ENCODE results near the gene RABGGTA.

Gene RABGGTA, protein sequence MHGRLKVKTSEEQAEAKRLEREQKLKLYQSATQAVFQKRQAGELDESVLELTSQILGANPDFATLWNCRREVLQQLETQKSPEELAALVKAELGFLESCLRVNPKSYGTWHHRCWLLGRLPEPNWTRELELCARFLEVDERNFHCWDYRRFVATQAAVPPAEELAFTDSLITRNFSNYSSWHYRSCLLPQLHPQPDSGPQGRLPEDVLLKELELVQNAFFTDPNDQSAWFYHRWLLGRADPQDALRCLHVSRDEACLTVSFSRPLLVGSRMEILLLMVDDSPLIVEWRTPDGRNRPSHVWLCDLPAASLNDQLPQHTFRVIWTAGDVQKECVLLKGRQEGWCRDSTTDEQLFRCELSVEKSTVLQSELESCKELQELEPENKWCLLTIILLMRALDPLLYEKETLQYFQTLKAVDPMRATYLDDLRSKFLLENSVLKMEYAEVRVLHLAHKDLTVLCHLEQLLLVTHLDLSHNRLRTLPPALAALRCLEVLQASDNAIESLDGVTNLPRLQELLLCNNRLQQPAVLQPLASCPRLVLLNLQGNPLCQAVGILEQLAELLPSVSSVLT

DNA sequence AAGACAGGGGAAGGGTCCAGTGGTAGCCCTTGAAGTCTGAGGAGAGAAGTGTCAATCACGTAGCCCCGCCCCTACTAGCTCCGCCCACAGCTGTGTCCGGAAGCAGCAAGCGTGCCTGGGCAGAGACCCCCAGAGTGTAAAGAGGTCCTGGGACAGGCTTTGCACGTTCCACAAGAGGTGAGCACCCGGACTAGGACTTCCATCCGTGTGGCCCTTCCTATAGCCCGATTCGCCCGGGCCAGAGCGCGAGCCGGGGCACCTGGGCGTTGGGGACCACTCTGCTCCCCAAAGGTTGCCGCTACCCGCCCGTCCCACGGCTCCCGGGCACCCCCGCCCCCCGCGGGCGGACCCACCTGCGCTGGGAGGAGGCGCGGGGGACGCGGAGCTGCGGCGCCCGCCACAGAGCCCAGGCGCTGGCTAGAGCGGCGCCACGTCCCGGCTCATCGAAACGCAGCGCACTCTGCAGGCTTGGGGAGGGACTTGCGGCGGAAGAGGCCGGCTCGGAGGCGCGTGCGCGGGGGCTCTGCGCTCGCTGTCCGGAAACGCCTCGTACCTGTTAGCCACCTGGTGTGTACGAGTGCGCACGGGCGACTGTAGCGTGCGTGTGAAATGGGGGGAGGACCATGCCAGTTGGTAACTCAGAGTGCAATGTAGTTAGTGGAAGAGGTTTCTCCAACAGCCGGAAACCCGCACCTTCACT is at the start of gene RABGGTA:
RABGGTA (minus strand) TSS at position 464 of the 700 bp plus-strand sequence. CDS start 482 bp downstream, outside the sequence.
- peak; percentile 93 for DNase-seq (ENCODE audit: low spot score)

DNA sequence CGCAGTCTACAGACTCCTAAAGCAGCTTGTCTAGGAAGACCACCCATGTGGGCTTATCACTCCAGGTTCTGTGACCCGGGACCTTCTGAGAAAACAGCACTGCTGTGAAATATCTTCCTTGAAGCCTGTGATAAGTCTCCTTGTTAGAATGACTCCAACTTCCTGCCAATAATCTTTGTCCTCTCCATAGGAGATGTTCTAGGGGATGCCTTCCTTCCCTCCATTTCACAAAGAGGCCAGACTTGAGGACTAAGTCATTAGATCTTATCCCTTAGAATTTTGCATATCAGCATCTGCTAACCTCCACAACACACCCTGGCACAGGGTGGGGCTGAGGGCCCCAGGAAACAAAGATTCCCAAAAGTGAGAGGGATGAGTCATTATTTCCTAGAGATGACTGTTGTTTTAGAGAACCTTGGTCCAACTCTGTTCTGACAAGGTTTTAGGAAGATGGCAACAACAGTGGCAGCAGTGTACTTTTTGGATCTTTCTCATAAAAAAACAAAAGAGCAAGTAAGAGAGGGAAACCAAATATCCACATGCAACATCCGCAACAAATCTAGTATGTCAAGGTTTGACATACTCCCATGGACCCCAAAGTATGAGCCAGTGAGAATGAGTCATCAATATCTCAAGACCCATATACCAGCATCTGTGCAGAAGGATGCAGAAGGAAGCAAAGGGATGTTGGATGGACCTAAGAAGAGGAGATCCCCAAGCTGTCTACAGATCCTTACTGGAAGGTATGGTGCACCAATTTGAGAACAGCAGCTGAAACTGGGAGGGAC is 45.9 kb upstream of the RABGGTA start:
- no peak for DNase-seq (ENCODE audit: low spot score)

DNA sequence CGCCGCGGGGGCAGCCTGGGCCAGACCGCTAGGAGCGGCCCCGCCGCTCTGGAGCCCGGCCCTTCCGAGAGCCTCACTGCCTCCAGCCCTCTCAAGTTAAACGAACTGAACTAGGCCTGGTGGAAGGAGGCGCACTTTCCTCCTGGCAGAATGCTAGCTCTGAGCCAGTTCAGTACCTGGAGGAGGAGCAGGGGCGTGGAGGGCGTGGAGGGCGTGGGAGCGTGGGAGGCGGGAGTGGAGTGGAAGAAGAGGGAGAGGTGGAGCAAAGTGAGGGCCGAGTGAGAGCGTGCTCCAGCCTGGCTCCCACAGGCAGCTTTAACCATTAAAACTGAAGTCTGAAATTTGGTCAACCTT is 45.2 kb upstream of the RABGGTA start:
- DNase-seq (ENCODE audit: low spot score), result no peak

DNA sequence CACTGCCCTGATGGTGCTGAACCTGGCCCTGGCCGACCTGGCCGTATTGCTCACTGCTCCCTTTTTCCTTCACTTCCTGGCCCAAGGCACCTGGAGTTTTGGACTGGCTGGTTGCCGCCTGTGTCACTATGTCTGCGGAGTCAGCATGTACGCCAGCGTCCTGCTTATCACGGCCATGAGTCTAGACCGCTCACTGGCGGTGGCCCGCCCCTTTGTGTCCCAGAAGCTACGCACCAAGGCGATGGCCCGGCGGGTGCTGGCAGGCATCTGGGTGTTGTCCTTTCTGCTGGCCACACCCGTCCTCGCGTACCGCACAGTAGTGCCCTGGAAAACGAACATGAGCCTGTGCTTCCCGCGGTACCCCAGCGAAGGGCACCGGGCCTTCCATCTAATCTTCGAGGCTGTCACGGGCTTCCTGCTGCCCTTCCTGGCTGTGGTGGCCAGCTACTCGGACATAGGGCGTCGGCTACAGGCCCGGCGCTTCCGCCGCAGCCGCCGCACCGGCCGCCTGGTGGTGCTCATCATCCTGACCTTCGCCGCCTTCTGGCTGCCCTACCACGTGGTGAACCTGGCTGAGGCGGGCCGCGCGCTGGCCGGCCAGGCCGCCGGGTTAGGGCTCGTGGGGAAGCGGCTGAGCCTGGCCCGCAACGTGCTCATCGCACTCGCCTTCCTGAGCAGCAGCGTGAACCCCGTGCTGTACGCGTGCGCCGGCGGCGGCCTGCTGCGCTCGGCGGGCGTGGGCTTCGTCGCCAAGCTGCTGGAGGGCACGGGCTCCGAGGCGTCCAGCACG is 44.6 kb upstream of the RABGGTA start:
- no peak for DNase-seq (ENCODE audit: low spot score)

DNA sequence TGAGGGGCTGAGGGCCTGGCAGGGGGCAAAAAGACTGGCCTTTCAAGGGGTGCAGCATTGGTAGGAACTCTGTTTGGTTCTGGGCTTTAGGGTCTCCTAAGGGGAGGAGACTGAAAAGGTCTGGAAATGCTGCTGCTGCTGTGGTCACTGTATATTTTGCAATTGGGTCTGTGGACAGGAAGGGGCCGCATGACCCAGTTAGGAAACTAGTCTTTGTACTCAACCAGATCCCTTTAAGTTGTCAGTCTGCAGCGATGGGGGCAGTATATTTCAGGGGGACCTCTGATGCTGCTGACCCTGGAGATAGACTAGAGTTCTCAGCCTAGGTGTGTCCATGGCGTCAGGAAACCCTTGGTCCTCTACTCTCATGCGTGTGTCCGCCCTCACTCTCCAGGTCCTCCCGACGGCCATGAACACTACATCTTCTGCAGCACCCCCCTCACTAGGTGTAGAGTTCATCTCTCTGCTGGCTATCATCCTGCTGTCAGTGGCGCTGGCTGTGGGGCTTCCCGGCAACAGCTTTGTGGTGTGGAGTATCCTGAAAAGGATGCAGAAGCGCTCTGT is 43.9 kb upstream of the RABGGTA start:
- no peak for DNase-seq (ENCODE audit: low spot score)

DNA sequence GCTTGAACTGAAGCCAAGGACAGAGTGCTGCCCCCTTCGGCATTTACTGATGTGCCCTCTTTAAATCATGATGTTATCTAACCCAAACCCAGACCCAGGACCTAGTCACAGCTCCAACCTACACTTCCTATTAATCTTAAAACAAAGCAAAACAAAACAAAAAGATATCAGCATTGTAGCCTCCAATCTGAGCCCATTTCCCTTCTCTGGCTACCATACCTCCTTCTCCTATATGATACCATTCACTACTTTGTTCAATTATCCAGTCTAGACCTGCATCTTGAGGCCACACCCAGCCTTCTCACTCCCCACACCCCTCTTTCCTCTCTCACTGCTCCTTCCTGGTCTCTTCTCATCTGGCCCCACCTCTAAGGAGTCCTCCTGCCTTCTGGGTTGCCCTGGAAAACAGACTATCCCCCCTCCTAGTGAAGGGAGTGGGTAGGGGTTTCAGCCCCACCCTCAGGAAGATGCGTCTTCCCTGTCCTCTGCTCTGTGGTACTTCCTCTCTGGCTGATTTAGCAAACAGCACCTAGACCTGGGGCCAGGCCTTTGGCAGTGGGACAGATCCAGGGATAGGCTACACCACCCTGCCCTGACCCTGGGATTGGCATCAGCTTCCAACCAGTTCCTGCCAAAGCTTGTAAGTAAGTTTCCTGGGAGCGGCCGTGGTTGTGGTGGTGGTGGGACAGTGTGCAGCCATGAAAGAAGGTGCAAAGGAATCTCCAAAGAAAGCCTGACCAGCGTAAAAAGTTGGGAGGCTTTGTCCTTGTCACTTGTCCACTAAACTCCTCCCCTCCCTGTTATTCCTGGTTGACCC is 43.2 kb upstream of the RABGGTA start:
- no peak for DNase-seq (ENCODE audit: low spot score)

DNA sequence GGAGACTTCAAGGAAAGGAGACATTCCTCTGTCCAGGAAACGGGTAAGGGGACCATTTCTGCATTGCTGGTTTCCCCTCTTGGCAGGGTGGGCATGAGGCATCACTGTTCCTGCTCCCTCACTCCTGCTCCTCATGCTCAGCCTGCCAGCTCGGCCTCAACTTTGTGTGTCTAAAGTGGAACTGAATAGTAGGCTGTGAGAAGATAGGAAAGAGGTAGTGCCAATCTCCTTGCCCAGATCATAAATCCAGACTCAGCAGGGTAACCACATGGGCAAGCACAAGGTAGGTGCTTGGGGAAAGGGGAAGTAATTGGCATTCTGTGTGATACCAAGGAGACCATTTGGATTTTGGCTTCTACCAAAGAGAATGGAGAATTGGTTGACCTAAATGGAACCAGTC is 42.5 kb upstream of the RABGGTA start:
- no peak for DNase-seq (ENCODE audit: low spot score)

DNA sequence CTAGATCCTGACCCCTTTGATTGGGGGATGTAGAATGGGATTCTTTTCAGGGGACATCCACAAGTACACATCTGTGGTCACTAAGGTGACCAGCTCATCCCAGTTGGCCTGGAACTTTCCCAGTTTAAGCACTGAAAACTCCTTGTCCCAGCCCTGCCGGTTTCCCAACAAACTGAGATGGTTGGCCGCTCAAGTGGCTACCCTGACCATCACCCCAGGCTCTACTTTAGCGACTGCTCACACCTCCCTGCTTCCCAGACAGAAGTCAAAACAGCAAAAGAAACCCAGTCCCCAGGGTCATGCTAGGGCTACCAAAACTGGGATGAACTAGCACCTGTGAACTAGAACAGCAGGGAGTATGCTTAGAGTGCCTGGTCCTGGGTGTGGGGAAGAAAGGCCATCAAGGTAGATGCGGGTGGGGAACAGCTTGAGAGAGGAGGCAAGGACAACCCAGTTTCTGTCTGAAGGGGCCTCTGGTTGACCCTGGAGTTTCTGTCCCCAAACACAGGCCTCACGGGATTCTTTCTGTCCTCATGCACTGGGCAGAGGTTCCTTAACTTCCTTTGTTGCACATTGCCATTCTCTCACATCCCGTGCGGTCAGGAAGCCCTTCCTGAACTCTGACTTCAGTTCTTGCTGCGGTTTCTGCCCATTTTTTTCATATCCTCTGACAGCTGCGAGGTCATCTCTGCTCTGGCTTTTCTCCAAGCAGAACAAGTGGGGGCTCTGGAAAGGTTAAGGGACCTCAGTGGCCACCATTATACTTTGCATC is 41.5 kb upstream of the RABGGTA start:
- no peak for DNase-seq (ENCODE audit: low spot score)

DNA sequence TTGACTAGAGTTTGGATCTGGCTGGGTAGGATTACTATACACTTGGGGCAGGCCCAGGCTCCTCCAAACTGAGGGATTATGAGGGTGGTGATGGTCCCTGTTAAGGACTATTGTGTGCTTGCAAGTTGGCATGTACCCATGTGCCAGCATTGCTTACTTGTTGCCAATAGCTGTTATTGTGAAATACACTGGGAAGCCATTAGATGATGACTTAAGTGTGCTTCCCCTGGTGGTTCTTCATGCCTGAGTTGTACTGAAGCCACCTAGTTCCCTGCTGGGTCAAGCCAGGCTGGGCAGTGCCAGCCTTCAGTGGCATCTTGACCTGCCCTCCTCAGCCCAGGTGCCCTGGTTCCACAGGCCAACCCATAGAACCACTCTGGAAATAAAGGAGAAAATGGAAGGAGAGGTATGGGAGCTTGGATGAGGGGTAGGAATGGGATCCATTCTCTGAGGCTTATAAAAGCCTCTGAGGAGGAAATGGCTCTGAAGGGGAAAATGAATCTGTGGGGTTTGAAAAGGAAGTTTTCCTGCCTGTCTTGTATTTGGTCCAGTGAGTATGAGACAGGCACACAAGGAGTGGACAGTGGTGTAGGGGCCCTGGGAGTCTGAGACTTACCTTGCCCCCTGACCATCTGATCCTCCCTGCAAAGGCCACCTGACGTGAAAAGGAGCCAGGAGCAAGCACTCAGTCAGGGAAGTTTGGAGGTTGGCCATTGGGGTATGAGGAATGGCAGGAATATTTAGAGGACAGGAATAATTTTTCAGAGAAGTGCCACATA is 40.6 kb upstream of the RABGGTA start:
- DNase-seq (ENCODE audit: low spot score), result no peak

DNA sequence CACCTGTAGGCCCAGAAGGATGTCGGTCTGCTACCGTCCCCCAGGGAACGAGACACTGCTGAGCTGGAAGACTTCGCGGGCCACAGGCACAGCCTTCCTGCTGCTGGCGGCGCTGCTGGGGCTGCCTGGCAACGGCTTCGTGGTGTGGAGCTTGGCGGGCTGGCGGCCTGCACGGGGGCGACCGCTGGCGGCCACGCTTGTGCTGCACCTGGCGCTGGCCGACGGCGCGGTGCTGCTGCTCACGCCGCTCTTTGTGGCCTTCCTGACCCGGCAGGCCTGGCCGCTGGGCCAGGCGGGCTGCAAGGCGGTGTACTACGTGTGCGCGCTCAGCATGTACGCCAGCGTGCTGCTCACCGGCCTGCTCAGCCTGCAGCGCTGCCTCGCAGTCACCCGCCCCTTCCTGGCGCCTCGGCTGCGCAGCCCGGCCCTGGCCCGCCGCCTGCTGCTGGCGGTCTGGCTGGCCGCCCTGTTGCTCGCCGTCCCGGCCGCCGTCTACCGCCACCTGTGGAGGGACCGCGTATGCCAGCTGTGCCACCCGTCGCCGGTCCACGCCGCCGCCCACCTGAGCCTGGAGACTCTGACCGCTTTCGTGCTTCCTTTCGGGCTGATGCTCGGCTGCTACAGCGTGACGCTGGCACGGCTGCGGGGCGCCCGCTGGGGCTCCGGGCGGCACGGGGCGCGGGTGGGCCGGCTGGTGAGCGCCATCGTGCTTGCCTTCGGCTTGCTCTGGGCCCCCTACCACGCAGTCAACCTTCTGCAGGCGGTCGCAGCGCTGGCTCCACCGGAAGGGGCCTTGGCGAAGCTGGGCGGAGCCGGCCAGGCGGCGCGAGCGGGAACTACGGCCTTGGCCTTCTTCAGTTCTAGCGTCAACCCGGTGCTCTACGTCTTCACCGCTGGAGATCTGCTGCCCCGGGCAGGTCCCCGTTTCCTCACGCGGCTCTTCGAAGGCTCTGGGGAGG is 39.5 kb upstream of the RABGGTA start, which contains the start of gene LTB4R:
LTB4R (plus strand) TSS at position 857 of the 959 bp plus-strand sequence. CDS start 4,150 bp downstream, outside the sequence.
- DNase-seq (ENCODE audit: low spot score), result peak; percentile 65

DNA sequence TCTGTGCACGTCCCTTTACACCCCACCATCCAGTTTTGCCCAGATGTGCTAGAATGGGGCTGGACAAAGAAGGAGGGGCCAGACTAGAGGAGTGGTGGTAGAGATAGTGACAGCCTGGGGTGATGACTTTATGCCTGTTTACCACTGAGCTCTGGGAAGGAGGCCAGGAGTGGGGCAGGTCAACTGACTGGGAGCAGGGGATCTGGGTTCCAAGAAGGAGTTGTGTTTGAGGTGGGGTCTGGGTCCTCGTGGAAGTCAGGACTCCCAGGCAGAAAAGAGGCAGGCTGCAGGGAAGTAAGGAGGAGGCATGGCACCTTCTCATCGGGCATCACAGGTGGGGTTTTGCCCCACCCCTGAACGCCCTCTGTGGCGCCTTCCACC is 38.9 kb upstream of the RABGGTA start:
- DNase-seq (ENCODE audit: low spot score), result no peak

DNA sequence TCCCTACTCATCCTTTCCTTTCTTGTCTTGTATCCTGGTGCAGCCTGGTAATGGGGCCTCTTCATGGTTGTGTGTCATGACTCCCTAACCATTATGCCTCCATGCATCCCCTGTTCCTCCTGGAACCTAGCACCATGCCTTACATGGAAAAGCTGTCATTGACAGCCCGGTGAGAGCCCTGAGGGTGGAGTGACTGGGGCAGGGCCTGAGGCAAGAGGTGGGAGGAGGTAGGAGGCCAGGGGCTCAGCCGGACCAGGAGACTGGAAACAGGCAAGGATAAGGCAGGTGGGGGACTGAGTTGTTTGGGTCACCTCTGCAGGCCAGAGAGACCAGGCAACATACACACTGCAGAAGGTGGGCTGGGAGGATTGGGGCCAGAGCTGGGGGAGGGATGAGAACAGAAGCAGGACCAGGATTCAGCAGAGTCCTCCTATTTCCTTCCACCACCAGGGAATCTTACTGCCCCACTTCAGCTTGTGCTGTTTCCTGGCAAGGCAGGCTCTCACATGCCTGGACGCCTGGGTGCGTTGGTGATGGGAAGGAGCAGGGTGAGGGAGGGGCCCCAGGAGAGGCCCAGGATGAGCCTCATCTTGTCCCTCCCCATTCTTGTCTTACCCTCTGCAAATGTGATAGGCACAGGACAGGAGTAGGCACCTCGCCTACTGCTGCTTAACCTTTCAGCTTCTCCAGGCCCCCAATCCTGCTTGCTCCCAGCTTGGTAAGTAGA is 38.3 kb upstream of the RABGGTA start, which contains the start of gene LTB4R2:
LTB4R2 (plus strand) TSS at position 603 of the 727 bp plus-strand sequence. CDS start 525 bp downstream, outside the sequence.
- DNase-seq (ENCODE audit: low spot score), result no peak

DNA sequence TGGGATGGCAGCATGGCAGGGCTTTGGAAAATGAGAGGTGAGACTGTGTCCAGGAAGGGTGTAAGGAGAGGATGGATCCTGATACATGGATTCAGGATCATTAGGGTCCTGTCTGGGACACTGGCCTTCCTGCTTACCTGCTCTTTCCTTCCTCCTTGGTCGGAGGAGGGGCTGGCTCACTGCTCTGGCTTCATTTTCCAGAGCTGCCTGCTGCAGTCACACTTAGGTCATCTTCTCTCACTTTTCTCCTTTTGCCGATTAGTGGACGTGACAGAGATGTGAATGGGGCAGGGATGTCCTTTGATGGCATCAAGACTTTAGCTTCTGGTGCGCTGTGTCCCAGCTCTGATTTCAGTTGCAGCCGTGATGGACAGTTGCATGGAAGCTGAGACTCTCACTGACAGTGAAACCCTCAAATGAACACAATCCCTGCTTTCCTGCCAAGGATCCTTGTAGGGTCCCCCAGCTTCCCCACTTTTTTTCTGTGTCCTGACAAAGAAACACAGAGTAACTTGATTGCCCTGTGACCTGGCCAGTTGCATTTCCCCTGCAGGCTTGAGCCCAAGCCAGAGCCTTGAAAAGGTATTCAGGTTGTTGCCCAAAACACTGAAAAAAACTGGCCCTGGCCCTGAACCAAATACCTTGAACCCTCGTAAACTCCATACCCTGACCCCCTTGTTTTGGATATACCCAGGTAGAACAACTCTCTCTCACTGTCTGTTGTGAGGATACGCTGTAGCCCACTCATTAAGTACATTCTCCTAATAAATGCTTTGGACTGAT is 37.1 kb upstream of the RABGGTA start:
- DNase-seq (ENCODE audit: low spot score), result no peak

DNA sequence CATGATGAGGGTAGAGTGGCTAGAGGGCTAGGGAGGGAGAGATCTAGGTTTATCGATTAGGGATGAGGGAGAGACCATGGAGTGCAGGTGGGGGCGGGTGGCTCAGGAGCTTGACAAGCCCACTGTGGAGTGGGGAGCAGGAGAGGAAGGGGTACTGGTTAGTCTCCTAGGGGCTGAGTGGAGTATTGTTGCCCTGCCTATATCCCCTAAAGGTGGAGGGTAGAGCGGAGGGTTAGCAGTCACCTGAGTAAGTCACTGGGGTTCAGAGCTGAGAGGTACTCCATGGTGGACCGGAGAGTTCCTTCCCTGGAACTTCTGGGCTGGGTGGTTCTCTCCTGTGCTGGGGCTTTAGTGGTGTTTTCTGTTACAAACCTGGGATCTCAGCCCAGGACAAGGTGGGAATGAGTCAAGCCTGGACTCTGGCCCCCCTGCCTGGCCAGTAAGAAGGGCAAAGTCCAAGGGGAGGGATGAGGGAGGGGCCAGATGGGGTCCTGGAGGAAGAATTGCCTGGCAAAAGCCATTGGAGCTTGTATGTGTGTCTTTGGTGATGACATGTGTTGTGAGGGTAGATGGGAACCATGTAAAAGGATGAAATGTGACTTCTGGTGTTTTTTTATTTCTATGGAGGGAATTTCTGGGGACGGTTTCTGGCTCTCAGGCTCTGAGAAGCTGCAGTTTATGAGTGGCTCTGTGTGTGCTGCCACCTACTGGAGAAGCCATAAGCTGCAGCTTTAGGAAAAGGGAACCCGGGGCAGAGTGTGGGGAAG is 36.4 kb upstream of the RABGGTA start, which contains the start of gene CIDEB:
CIDEB (minus strand) TSS at position 403 of the 767 bp plus-strand sequence; CDS start at position 284, 119 bp downstream.
- DNase-seq (ENCODE audit: low spot score), result peak; percentile 73

DNA sequence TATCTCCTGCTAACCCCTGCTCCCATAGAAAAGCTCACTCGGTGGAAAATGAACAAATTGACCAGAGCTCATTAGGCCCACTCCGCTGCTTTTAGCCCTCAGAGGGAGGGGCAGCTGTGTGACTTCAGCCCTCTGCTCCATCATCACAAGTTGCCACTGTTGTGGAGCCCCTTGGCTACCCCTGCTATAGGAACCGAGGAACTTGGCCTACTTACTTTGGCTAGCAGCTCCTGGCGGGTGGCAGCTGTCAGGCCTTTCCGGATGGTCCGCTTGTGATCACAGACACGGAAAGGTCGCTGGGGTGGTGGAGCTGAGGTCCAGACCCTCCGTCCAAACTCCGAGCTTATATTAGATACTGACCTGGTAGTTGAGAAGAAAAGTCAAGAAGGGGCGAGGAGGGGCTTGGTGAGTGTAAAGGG is 35.8 kb upstream of the RABGGTA start:
- no peak for DNase-seq (ENCODE audit: low spot score)

Measured in NAMALWA (cell line).